B cell (primary cell): ENCODE data around the gene CSF1. TPM values are rescaled to one million over a fixed set of nuclear protein-coding genes. Genes with fewer than 3 reads are reported as not detected.

Experiments
- ATAC-seq: fragments of 200-7000 bp; cut with Tn5 transposase; one replicate; pipeline ENCODE4 v1.10.0; 2021; ENCODE audit warnings: low read depth, mild to moderate bottlenecking, moderate number of reproducible peaks, moderate library complexity
- CTCF ChIA-PET: fragments of 350-600 bp; sonication (Branson Sonifier 250); formaldehyde crosslinking; loops from one replicate; lab custom pipeline; 2021; ENCODE audit warnings: antibody characterized with exemption, inconsistent platforms; lab: Charles Lee
- POLR2A ChIA-PET: fragments of 350-600 bp; sonication (Branson Sonifier 250); formaldehyde crosslinking; loops from one replicate; lab custom pipeline; 2021; ENCODE audit warnings: antibody characterized with exemption; lab: Charles Lee
- DNase-seq: peaks from one replicate; pipeline ENCODE4 v3.0.0; 2013
- H2AFZ ChIP-seq: 2 replicates; pipeline ENCODE4 v1.6.1; 2012; ENCODE audit warnings: mild to moderate bottlenecking, low read depth, low read length; ENCODE audit not compliant: insufficient read depth, poor library complexity, severe bottlenecking
- H3K27ac ChIP-seq, 2 donors: 1 replicate in 1 of 2; 2 replicates in 1 of 2; pipeline ENCODE4 v1.5.1; 2012 to 2013; ENCODE audit warnings: low read length in 2 of 2, mild to moderate bottlenecking in 2 of 2, moderate library complexity in 1 of 2
- H3K27me3 ChIP-seq, 4 experiments: fragments of 200-600 bp in 1 of 4; sonication (generic) in 1 of 4; replicated peaks in 1 of 4; 1 replicate in 2 of 4; 2 replicates in 2 of 4; pipeline versions ENCODE4 v1.6.1 to v1.7.0; 2013 to 2016; ENCODE audit warnings: low read length in 3 of 4, mild to moderate bottlenecking in 2 of 4, mixed read lengths in 1 of 4, moderate library complexity in 1 of 4; ENCODE audit not compliant: insufficient read depth in 4 of 4, control insufficient read depth in 3 of 4; ENCODE audit errors: control extremely low read depth in 1 of 4
- H3K36me3 ChIP-seq, 2 experiments: replicated peaks in 1 of 2; 1 replicate in 1 of 2; 2 replicates in 1 of 2; pipeline versions ENCODE4 v1.6.1 to v1.7.1; 2013; ENCODE audit warnings: low read length in 1 of 2; ENCODE audit not compliant: insufficient read depth in 2 of 2, control insufficient read depth in 1 of 2; ENCODE audit errors: control extremely low read depth in 1 of 2, extremely low read depth in 1 of 2
- H3K4me1 ChIP-seq, 2 donors: fragments of 200-600 bp in 1 of 2; sonication (generic) in 1 of 2; 1 replicate in 1 of 2; 2 replicates in 1 of 2; pipeline versions ENCODE4 v1.5.1 to v1.6.1; 2013 to 2017; ENCODE audit warnings: low read length in 2 of 2; ENCODE audit not compliant: control insufficient read depth in 2 of 2, insufficient read depth in 2 of 2
- H3K4me2 ChIP-seq: replicated peaks from 2 replicates; pipeline ENCODE3; 2012; ENCODE audit warnings: mild to moderate bottlenecking, low read depth, low read length; ENCODE audit not compliant: poor library complexity, severe bottlenecking
- H3K4me3 ChIP-seq, 5 experiments: fragments of 200-600 bp in 1 of 5; sonication (generic) in 1 of 5; 1 replicate in 3 of 5; 2 replicates in 2 of 5; pipeline versions ENCODE4 v1.5.1 to v1.7.0; 2011 to 2016; ENCODE audit warnings: low read length in 4 of 5, mild to moderate bottlenecking in 4 of 5, low read depth in 2 of 5, control low read depth in 1 of 5, moderate library complexity in 1 of 5; ENCODE audit not compliant: insufficient read depth in 1 of 5; ENCODE audit errors: control extremely low read depth in 1 of 5, extremely low read depth in 1 of 5
- H3K79me2 ChIP-seq: fragments of 200-600 bp; sonication (generic); one replicate; pipeline ENCODE4 v1.6.0; 2016; ENCODE audit warnings: low read length; ENCODE audit not compliant: control insufficient read depth, insufficient read depth
- H3K9ac ChIP-seq: fragments of 200-600 bp; sonication (generic); 2 replicates; pipeline ENCODE4 v1.6.1; 2017; ENCODE audit warnings: mild to moderate bottlenecking, low read length, moderate library complexity
- H3K9me3 ChIP-seq, 3 donors: one replicate each; pipeline versions ENCODE4 v1.6.1 to v1.7.1; 2013; ENCODE audit warnings: low read length in 2 of 3; ENCODE audit not compliant: control insufficient read depth in 2 of 3, insufficient read depth in 1 of 3; ENCODE audit errors: control extremely low read depth in 1 of 3
- H4K20me1 ChIP-seq: 2 replicates; pipeline ENCODE4 v1.6.0; 2012; ENCODE audit warnings: mild to moderate bottlenecking, low read length; ENCODE audit not compliant: insufficient read depth, control insufficient read depth, poor library complexity, severe bottlenecking
- H3K27ac Mint-ChIP-seq: one replicate; pipeline ENCODE4 v1.8.0; 2021; ENCODE audit warnings: mixed read lengths
- H3K27me3 Mint-ChIP-seq: one replicate; pipeline ENCODE4 v1.8.0; 2021; ENCODE audit warnings: mixed read lengths
- H3K4me1 Mint-ChIP-seq: one replicate; pipeline ENCODE4 v1.8.0; 2021; ENCODE audit warnings: mixed read lengths
- H3K4me3 Mint-ChIP-seq: one replicate; pipeline ENCODE4 v1.8.0; 2021; ENCODE audit warnings: mixed read lengths
- H3K9me3 Mint-ChIP-seq: one replicate; pipeline ENCODE4 v1.8.0; 2022; ENCODE audit warnings: mixed read lengths; ENCODE audit not compliant: insufficient read depth
- EZH2 ChIP-seq: IDR thresholded peaks from 2 replicates; pipeline ENCODE4 v1.6.1; 2012; ENCODE audit warnings: borderline replicate concordance, low read depth, mild to moderate bottlenecking, moderate library complexity, low read length; ENCODE audit not compliant: insufficient read depth, poor library complexity, severe bottlenecking
- WGBS: methylation state at CpG from one replicate; pipeline ENCODE4 v1.1.5; 2013; ENCODE audit warnings: missing lambda C conversion rate; ENCODE audit not compliant: insufficient coverage; 5-methylcytosine and 5-hydroxymethylcytosine counted together
- intact Hi-C: fragments of 100-400 bp; cut with micrococcal nuclease; formaldehyde crosslinking; loops from one replicate; pipeline ENCODE4 v1.10.0; 2022
- polyA plus RNA-seq: library from polyadenylated mRNA; depleted of rRNA; stranded (reverse); fragments of >200 nt; gene quantifications from 2 replicates; pipeline ENCODE4 v1.2.3, GENCODE V29; 2012
- total RNA-seq, 2 donors: library from RNA; stranded (reverse); fragments of 120-200 nt in 1 of 2; gene quantifications; 1 replicate in 1 of 2; 2 replicates in 1 of 2; pipeline versions ENCODE4 v1.2.3 to v1.2.4, GENCODE V29; 2013 to 2022
- TF ChIP-seq, protein P1 (sequence below): fragments of 200-600 bp; IDR thresholded peaks from one replicate; pipeline ENCODE4 v1.8.0; 2022; ENCODE audit warnings: antibody characterized with exemption, mild to moderate bottlenecking

Gene CSF1
- total and polyA plus RNA-seq, 2 donors (not counting 1 experiment from before 2014, with no cell fraction given) = 0.55 to 4.2 TPM

DNA sequence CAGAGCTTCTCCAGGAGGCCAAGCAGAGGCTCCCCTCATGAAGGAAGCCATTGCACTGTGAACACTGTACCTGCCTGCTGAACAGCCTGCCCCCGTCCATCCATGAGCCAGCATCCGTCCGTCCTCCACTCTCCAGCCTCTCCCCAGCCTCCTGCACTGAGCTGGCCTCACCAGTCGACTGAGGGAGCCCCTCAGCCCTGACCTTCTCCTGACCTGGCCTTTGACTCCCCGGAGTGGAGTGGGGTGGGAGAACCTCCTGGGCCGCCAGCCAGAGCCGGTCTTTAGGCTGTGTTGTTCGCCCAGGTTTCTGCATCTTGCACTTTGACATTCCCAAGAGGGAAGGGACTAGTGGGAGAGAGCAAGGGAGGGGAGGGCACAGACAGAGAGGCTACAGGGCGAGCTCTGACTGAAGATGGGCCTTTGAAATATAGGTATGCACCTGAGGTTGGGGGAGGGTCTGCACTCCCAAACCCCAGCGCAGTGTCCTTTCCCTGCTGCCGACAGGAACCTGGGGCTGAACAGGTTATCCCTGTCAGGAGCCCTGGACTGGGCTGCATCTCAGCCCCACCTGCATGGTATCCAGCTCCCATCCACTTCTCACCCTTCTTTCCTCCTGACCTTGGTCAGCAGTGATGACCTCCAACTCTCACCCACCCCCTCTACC lies 19.1 kb downstream of the CSF1 start:
- no peak overlapping the region for H3K4me2 ChIP-seq
- ChIA-PET POLR2A (no interaction called here), CTCF (no interaction called here)
- ATAC-seq (no peak), DNase-seq (no peak)
- H3K9ac ChIP-seq = no peak overlapping the region
- no peaks in the 10 kb centered on the region for H3K79me2 ChIP-seq
- Mint-ChIP-seq H3K4me1 (no peaks in the 10 kb centered on the region), H3K27me3 (peaks cover under 1% of the 10 kb centered on the region), H3K27ac (no peak overlapping the region), H3K9me3 (no peaks in the 10 kb centered on the region), H3K4me3 (no peak overlapping the region)
- H3K9me3 ChIP-seq = peaks cover 0 to 8% (median 0%) of the 10 kb centered on the region in 3 donors
- no peaks in the 10 kb centered on the region for H3K4me1 ChIP-seq
- H3K27me3 ChIP-seq = no peaks in the 10 kb centered on the region
- no peak overlapping the region for H3K4me3 ChIP-seq
- H4K20me1 ChIP-seq = no peaks in the 10 kb centered on the region
- WGBS = 91% methylated on average over 7 of the region's 11 CpGs
- no peak overlapping the region for H2AFZ ChIP-seq
- H3K36me3 ChIP-seq = no peaks in the 10 kb centered on the region
- no peak for TF ChIP-seq EZH2
- TF ChIP-seq, protein P1, sequence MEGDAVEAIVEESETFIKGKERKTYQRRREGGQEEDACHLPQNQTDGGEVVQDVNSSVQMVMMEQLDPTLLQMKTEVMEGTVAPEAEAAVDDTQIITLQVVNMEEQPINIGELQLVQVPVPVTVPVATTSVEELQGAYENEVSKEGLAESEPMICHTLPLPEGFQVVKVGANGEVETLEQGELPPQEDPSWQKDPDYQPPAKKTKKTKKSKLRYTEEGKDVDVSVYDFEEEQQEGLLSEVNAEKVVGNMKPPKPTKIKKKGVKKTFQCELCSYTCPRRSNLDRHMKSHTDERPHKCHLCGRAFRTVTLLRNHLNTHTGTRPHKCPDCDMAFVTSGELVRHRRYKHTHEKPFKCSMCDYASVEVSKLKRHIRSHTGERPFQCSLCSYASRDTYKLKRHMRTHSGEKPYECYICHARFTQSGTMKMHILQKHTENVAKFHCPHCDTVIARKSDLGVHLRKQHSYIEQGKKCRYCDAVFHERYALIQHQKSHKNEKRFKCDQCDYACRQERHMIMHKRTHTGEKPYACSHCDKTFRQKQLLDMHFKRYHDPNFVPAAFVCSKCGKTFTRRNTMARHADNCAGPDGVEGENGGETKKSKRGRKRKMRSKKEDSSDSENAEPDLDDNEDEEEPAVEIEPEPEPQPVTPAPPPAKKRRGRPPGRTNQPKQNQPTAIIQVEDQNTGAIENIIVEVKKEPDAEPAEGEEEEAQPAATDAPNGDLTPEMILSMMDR = no peak
- intact Hi-C loops = no loop called here
- H3K27ac ChIP-seq = no peak overlapping the region

DNA sequence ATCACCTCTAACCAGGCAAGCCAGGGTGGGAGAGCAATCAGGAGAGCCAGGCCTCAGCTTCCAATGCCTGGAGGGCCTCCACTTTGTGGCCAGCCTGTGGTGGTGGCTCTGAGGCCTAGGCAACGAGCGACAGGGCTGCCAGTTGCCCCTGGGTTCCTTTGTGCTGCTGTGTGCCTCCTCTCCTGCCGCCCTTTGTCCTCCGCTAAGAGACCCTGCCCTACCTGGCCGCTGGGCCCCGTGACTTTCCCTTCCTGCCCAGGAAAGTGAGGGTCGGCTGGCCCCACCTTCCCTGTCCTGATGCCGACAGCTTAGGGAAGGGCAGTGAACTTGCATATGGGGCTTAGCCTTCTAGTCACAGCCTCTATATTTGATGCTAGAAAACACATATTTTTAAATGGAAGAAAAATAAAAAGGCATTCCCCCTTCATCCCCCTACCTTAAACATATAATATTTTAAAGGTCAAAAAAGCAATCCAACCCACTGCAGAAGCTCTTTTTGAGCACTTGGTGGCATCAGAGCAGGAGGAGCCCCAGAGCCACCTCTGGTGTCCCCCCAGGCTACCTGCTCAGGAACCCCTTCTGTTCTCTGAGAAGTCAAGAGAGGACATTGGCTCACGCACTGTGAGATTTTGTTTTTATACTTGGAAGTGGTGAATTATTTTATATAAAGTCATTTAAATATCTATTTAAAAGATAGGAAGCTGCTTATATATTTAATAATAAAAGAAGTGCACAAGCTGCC lies 19.8 kb downstream of the CSF1 start:
- TF ChIP-seq EZH2 = no peak
- H3K9ac ChIP-seq = no peak overlapping the region
- CTCF ChIA-PET = no interaction called here

More for the DNA sequence above, 19.8 kb downstream of the CSF1 start:
- Histone ChIP-seq H3K4me2 (no peak overlapping the region), H3K27ac (no peak overlapping the region), H3K4me1 (no peaks in the 10 kb centered on the region), H3K27me3 (no peaks in the 10 kb centered on the region), H3K36me3 (no peaks in the 10 kb centered on the region), H2AFZ (no peak overlapping the region), H3K79me2 (no peaks in the 10 kb centered on the region), H4K20me1 (no peaks in the 10 kb centered on the region), H3K9me3 (peaks cover 0 to 8% (median 0%) of the 10 kb centered on the region in 3 donors), H3K4me3 (no peak overlapping the region)
- Mint-ChIP-seq H3K4me3 (no peak overlapping the region), H3K9me3 (no peaks in the 10 kb centered on the region), H3K27me3 (peaks cover 3% of the 10 kb centered on the region), H3K4me1 (no peaks in the 10 kb centered on the region), H3K27ac (no peak overlapping the region)
- no peak for ATAC-seq
- DNase-seq = no peak
- POLR2A ChIA-PET = no interaction called here
- WGBS = 91% methylated on average over 6 of the region's 9 CpGs
- intact Hi-C loops = no loop called here
